GM23338 (cell line): Measurements from ENCODE around the gene WWOX. TPM values are rescaled to one million over a fixed set of nuclear protein-coding genes. Genes with fewer than 3 reads are reported as not detected.
A peak's percentile ranks its signal among the peaks of the same experiment; 100 is the strongest.

Source experiments
- ATAC-seq: fragments of 200-7000 bp; cut with Tn5 transposase; 3 replicates; pipeline ENCODE4 v1.9.1; 2020
- DNase-seq: peaks from one replicate; pipeline ENCODE4 v3.0.0-alpha.2; 2015; ENCODE audit warnings: low spot score
- H2AFZ ChIP-seq: fragments of 200-600 bp; sonication (generic); 2 replicates; pipeline ENCODE4 v1.8.0; 2016; ENCODE audit warnings: antibody characterized with exemption, mild to moderate bottlenecking, moderate library complexity
- H3F3A ChIP-seq: fragments of 200-600 bp; sonication (generic); replicated peaks from 2 replicates; pipeline ENCODE4 v1.8.0; 2017; ENCODE audit warnings: antibody characterized with exemption, mixed run types, low read depth
- H3K27ac ChIP-seq: fragments of 200-600 bp; sonication (generic); 2 replicates; pipeline ENCODE4 v1.6.1; 2016; ENCODE audit warnings: low read depth
- H3K27me3 ChIP-seq: fragments of 200-600 bp; sonication (generic); 2 replicates; pipeline ENCODE4 v1.8.0; 2016; ENCODE audit warnings: mild to moderate bottlenecking, mixed run types, moderate library complexity; ENCODE audit not compliant: insufficient read depth
- H3K36me3 ChIP-seq: fragments of 200-600 bp; sonication (generic); 2 replicates; pipeline ENCODE4 v1.8.0; 2016; ENCODE audit warnings: mild to moderate bottlenecking; ENCODE audit not compliant: insufficient read depth
- H3K4me1 ChIP-seq: fragments of 200-600 bp; sonication (generic); 2 replicates; pipeline ENCODE4 v1.8.0; 2016; ENCODE audit warnings: mild to moderate bottlenecking, moderate library complexity; ENCODE audit not compliant: insufficient read depth
- H3K4me2 ChIP-seq: fragments of 200-600 bp; sonication (generic); 2 replicates; pipeline ENCODE4 v1.7.1; 2017; ENCODE audit warnings: mixed run types
- H3K4me3 ChIP-seq: fragments of 200-600 bp; sonication (generic); 2 replicates; pipeline ENCODE4 v1.6.1; 2016; ENCODE audit warnings: mixed run types
- H3K79me2 ChIP-seq: fragments of 200-600 bp; sonication (generic); replicated peaks from 2 replicates; pipeline ENCODE4 v1.8.0; 2017; ENCODE audit warnings: mild to moderate bottlenecking; ENCODE audit not compliant: insufficient read depth
- H3K9me2 ChIP-seq: fragments of 200-600 bp; sonication (generic); 2 replicates; pipeline ENCODE4 v1.8.0; 2017; ENCODE audit not compliant: insufficient read depth
- H4K20me1 ChIP-seq: fragments of 200-600 bp; sonication (generic); replicated peaks from 2 replicates; pipeline ENCODE4 v1.8.0; 2017; ENCODE audit warnings: mild to moderate bottlenecking; ENCODE audit not compliant: insufficient read depth
- H3K27ac Mint-ChIP-seq: 2 replicates; pipeline ENCODE4 v1.8.0; 2020; ENCODE audit warnings: inconsistent platforms, mild to moderate bottlenecking, moderate library complexity, mixed read lengths
- H3K27me3 Mint-ChIP-seq: 3 replicates; pipeline ENCODE4 v1.8.0; 2022; ENCODE audit warnings: low read depth, mild to moderate bottlenecking, moderate library complexity, mixed read lengths, inconsistent platforms; ENCODE audit not compliant: insufficient read depth, poor library complexity
- H3K36me3 Mint-ChIP-seq: 3 replicates; pipeline ENCODE4 v1.8.0; 2021; ENCODE audit warnings: low read depth, mild to moderate bottlenecking, inconsistent platforms, moderate library complexity, mixed read lengths
- H3K4me1 Mint-ChIP-seq: 3 replicates; pipeline ENCODE4 v1.8.0; 2020; ENCODE audit warnings: mild to moderate bottlenecking, inconsistent platforms, mixed read lengths
- H3K4me3 Mint-ChIP-seq: 3 replicates; pipeline ENCODE4 v1.8.0; 2021; ENCODE audit warnings: moderate library complexity, mild to moderate bottlenecking, inconsistent platforms, mixed read lengths
- H3K9me3 Mint-ChIP-seq: 3 replicates; pipeline ENCODE4 v1.8.0; 2020; ENCODE audit warnings: moderate library complexity, mild to moderate bottlenecking, inconsistent platforms, mixed read lengths
- CREB1 ChIP-seq: fragments of 250-450 bp; sonication (Bioruptor Pico); IDR thresholded peaks from 2 replicates; pipeline ENCODE4 v1.5.0; 2020; ENCODE audit warnings: low read depth, mild to moderate bottlenecking, moderate library complexity
- EZH2 ChIP-seq: fragments of 200-600 bp; sonication (generic); IDR thresholded peaks from one replicate; pipeline ENCODE4 v1.8.0; 2017; ENCODE audit warnings: antibody characterized with exemption, mild to moderate bottlenecking, low read depth; ENCODE audit not compliant: unreplicated experiment
- EZH2phosphoT487 ChIP-seq: fragments of 200-600 bp; sonication (generic); IDR thresholded peaks from one replicate; pipeline ENCODE4 v1.8.1; 2018; ENCODE audit warnings: antibody characterized with exemption; ENCODE audit not compliant: unreplicated experiment
- JUNB ChIP-seq: IDR thresholded peaks from one replicate; pipeline ENCODE4 v1.6.1; 2016; ENCODE audit warnings: antibody characterized with exemption; ENCODE audit not compliant: unreplicated experiment
- NANOG ChIP-seq: IDR thresholded peaks from 2 replicates; pipeline ENCODE4 v1.6.1; 2016; ENCODE audit warnings: antibody characterized with exemption, borderline replicate concordance
- POLR2AphosphoS5 ChIP-seq: IDR thresholded peaks from 2 replicates; pipeline ENCODE4 v1.6.1; 2016; ENCODE audit warnings: antibody characterized with exemption, low read depth
- STAT1 ChIP-seq: IDR thresholded peaks from one replicate; pipeline ENCODE4 v1.6.1; 2016; ENCODE audit warnings: antibody characterized with exemption; ENCODE audit not compliant: unreplicated experiment
- ZNF114 ChIP-seq: fragments of 250-450 bp; sonication (Bioruptor Pico); IDR thresholded peaks from 2 replicates; pipeline ENCODE4 v1.5.0; 2020; ENCODE audit warnings: mild to moderate bottlenecking, moderate library complexity
- ZNF331 ChIP-seq: fragments of 250-450 bp; sonication (Bioruptor Pico); IDR thresholded peaks from 2 replicates; pipeline ENCODE4 v1.5.0; 2020; ENCODE audit warnings: low read depth, mild to moderate bottlenecking, moderate library complexity
- polyA plus RNA-seq: library from polyadenylated mRNA; unstranded; fragments of >200 nt; fragmentation: Nextera tagmentation; extraction: Ambion mirVana; gene quantifications from 2 replicates; pipeline ENCODE4 v1.2.1, GENCODE V29; 2016
- total RNA-seq: library from RNA; depleted of rRNA; stranded (reverse); fragments of >200 nt; shearing (Covaris generic); gene quantifications from 2 replicates; pipeline ENCODE4 v1.2.3, GENCODE V29; 2014
- TF ChIP-seq, protein P1 (sequence below): fragments of 250-450 bp; sonication (Bioruptor Pico); IDR thresholded peaks from 2 replicates; pipeline ENCODE4 v1.5.0; 2020; ENCODE audit warnings: mild to moderate bottlenecking, moderate library complexity
- TF ChIP-seq, protein P2 (sequence below): IDR thresholded peaks from one replicate; pipeline ENCODE4 v1.6.1; 2018; ENCODE audit warnings: antibody characterized with exemption; ENCODE audit not compliant: unreplicated experiment
- TF ChIP-seq, protein P3 (sequence below), 2 experiments: fragments of 200-600 bp in 1 of 2; sonication (generic) in 1 of 2; conservative IDR thresholded peaks; 2 replicates each; pipeline versions ENCODE4 v1.5.1 to v1.6.1; 2016 to 2017; ENCODE audit warnings: antibody characterized with exemption in 2 of 2, low read depth in 2 of 2, mild to moderate bottlenecking in 2 of 2, moderate library complexity in 1 of 2
- TF ChIP-seq, protein P4 (sequence below): IDR thresholded peaks from 2 replicates; pipeline ENCODE4 v1.6.1; 2016; ENCODE audit warnings: antibody characterized with exemption

WWOX gene
- total and polyA plus RNA-seq, 2 experiments from 2014 or later = 10.0 to 19.3 TPM

DNA sequence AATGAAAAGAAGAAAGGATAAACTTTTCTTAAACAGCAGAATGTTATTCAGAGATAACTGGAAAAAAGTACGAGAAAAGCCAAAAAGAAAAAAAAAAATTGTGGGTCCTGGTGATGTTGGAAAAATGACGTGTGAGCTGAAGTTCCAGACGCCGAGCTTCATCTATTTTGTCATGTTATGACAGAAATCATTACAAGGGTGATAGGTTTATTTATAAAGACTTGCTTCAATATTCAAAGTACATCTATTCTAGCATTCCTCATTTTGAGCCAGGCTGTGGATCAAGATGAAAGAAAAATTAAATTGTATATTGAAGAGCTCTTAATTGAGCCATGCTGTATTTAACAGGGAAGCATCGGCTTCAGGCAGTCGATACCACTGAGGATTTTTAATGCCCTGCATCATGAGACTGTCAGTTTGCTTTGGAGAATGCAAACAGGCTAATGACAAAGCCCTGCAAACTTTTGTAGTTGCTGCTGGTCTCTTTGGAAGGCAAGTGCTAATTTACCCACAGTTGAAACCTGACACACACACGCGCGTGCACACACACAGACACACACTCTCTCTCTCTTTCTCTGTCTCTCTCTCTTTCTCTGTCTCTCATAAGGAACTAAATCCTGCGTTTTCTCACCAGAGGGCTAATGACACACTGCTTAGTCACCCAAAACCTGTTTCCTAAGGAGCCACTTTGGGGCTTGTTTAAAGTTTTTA lies 110.7 kb downstream of the WWOX start:
- no peak overlapping the region for H3K27ac ChIP-seq
- H2AFZ ChIP-seq = no peak overlapping the region
- no peaks in the 10 kb centered on the region for H3K79me2 ChIP-seq
- DNase-seq (peak; percentile 21), ATAC-seq (no peak; the same call in 1 of the 3 replicates)
- H3K4me3 ChIP-seq = no peak overlapping the region
- no peaks in the 10 kb centered on the region; the same call in 1 of the 2 replicates for H3K4me1 ChIP-seq
- no peaks in the 10 kb centered on the region for H4K20me1 ChIP-seq
- H3K4me1 Mint-ChIP-seq = peaks cover 34% of the 10 kb centered on the region
- no peak overlapping the region for H3K4me3 Mint-ChIP-seq
- no peak overlapping the region for H3K4me2 ChIP-seq
- no peaks in the 10 kb centered on the region for H3K9me3 Mint-ChIP-seq
- no peaks in the 10 kb centered on the region for H3K27me3 ChIP-seq
- H3K9me2 ChIP-seq = peaks cover 6% of the 10 kb centered on the region; the same call in 1 of the 2 replicates
- H3K27ac Mint-ChIP-seq = no peak overlapping the region
- peaks cover 8% of the 10 kb centered on the region for H3K27me3 Mint-ChIP-seq
- H3K36me3 ChIP-seq = no peaks in the 10 kb centered on the region
- H3F3A ChIP-seq = no peaks in the 10 kb centered on the region
- TF ChIP-seq EZH2 (no peak), ZNF114 (CRISPR knock-in tag) (no peak), STAT1 (no peak), CREB1 (CRISPR knock-in tag) (no peak), NANOG (no peak), ZNF331 (CRISPR knock-in tag) (no peak), POLR2AphosphoS5 (no peak), JUNB (no peak), EZH2phosphoT487 (no peak)
- TF ChIP-seq, protein P1, sequence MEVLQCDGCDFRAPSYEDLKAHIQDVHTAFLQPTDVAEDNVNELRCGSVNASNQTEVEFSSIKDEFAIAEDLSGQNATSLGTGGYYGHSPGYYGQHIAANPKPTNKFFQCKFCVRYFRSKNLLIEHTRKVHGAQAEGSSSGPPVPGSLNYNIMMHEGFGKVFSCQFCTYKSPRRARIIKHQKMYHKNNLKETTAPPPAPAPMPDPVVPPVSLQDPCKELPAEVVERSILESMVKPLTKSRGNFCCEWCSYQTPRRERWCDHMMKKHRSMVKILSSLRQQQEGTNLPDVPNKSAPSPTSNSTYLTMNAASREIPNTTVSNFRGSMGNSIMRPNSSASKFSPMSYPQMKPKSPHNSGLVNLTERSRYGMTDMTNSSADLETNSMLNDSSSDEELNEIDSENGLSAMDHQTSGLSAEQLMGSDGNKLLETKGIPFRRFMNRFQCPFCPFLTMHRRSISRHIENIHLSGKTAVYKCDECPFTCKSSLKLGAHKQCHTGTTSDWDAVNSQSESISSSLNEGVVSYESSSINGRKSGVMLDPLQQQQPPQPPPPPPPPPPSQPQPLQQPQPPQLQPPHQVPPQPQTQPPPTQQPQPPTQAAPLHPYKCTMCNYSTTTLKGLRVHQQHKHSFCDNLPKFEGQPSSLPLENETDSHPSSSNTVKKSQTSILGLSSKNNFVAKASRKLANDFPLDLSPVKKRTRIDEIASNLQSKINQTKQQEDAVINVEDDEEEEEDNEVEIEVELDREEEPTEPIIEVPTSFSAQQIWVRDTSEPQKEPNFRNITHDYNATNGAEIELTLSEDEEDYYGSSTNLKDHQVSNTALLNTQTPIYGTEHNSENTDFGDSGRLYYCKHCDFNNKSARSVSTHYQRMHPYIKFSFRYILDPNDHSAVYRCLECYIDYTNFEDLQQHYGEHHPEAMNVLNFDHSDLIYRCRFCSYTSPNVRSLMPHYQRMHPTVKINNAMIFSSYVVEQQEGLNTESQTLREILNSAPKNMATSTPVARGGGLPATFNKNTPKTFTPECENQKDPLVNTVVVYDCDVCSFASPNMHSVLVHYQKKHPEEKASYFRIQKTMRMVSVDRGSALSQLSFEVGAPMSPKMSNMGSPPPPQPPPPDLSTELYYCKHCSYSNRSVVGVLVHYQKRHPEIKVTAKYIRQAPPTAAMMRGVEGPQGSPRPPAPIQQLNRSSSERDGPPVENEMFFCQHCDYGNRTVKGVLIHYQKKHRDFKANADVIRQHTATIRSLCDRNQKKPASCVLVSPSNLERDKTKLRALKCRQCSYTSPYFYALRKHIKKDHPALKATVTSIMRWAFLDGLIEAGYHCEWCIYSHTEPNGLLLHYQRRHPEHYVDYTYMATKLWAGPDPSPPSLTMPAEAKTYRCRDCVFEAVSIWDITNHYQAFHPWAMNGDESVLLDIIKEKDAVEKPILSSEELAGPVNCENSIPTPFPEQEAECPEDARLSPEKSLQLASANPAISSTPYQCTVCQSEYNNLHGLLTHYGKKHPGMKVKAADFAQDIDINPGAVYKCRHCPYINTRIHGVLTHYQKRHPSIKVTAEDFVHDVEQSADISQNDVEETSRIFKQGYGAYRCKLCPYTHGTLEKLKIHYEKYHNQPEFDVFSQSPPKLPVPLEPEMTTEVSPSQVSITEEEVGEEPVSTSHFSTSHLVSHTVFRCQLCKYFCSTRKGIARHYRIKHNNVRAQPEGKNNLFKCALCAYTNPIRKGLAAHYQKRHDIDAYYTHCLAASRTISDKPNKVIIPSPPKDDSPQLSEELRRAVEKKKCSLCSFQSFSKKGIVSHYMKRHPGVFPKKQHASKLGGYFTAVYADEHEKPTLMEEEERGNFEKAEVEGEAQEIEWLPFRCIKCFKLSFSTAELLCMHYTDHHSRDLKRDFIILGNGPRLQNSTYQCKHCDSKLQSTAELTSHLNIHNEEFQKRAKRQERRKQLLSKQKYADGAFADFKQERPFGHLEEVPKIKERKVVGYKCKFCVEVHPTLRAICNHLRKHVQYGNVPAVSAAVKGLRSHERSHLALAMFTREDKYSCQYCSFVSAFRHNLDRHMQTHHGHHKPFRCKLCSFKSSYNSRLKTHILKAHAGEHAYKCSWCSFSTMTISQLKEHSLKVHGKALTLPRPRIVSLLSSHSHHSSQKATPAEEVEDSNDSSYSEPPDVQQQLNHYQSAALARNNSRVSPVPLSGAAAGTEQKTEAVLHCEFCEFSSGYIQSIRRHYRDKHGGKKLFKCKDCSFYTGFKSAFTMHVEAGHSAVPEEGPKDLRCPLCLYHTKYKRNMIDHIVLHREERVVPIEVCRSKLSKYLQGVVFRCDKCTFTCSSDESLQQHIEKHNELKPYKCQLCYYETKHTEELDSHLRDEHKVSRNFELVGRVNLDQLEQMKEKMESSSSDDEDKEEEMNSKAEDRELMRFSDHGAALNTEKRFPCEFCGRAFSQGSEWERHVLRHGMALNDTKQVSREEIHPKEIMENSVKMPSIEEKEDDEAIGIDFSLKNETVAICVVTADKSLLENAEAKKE (CRISPR knock-in tag) = no peak
- TF ChIP-seq, protein P2, sequence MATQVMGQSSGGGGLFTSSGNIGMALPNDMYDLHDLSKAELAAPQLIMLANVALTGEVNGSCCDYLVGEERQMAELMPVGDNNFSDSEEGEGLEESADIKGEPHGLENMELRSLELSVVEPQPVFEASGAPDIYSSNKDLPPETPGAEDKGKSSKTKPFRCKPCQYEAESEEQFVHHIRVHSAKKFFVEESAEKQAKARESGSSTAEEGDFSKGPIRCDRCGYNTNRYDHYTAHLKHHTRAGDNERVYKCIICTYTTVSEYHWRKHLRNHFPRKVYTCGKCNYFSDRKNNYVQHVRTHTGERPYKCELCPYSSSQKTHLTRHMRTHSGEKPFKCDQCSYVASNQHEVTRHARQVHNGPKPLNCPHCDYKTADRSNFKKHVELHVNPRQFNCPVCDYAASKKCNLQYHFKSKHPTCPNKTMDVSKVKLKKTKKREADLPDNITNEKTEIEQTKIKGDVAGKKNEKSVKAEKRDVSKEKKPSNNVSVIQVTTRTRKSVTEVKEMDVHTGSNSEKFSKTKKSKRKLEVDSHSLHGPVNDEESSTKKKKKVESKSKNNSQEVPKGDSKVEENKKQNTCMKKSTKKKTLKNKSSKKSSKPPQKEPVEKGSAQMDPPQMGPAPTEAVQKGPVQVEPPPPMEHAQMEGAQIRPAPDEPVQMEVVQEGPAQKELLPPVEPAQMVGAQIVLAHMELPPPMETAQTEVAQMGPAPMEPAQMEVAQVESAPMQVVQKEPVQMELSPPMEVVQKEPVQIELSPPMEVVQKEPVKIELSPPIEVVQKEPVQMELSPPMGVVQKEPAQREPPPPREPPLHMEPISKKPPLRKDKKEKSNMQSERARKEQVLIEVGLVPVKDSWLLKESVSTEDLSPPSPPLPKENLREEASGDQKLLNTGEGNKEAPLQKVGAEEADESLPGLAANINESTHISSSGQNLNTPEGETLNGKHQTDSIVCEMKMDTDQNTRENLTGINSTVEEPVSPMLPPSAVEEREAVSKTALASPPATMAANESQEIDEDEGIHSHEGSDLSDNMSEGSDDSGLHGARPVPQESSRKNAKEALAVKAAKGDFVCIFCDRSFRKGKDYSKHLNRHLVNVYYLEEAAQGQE = no peak
- TF ChIP-seq, protein P3, sequence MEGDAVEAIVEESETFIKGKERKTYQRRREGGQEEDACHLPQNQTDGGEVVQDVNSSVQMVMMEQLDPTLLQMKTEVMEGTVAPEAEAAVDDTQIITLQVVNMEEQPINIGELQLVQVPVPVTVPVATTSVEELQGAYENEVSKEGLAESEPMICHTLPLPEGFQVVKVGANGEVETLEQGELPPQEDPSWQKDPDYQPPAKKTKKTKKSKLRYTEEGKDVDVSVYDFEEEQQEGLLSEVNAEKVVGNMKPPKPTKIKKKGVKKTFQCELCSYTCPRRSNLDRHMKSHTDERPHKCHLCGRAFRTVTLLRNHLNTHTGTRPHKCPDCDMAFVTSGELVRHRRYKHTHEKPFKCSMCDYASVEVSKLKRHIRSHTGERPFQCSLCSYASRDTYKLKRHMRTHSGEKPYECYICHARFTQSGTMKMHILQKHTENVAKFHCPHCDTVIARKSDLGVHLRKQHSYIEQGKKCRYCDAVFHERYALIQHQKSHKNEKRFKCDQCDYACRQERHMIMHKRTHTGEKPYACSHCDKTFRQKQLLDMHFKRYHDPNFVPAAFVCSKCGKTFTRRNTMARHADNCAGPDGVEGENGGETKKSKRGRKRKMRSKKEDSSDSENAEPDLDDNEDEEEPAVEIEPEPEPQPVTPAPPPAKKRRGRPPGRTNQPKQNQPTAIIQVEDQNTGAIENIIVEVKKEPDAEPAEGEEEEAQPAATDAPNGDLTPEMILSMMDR (conservative IDR thresholded peaks at IDR 0.05; ENCODE audit: low read depth in 2 of 2) = no peak
- TF ChIP-seq, protein P4, sequence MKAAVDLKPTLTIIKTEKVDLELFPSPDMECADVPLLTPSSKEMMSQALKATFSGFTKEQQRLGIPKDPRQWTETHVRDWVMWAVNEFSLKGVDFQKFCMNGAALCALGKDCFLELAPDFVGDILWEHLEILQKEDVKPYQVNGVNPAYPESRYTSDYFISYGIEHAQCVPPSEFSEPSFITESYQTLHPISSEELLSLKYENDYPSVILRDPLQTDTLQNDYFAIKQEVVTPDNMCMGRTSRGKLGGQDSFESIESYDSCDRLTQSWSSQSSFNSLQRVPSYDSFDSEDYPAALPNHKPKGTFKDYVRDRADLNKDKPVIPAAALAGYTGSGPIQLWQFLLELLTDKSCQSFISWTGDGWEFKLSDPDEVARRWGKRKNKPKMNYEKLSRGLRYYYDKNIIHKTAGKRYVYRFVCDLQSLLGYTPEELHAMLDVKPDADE = no peak
- H3K36me3 Mint-ChIP-seq = no peaks in the 10 kb centered on the region
